SW480 (cell line): ENCODE measurements around the gene EP400.
"Not testable (repeated sequence)": the region's sequence is repeated elsewhere in the genome, so short reads cannot be mapped to it uniquely, and the experiment has no call there.

Source experiments
- DNase-seq: peaks from one replicate; pipeline ENCODE4 v3.0.0-alpha.2; 2016; ENCODE audit warnings: low spot score

The EP400 gene

GRCh38 chr12:132094269-132094891, 144.6 kb downstream of the EP400 start:
- no peak for DNase-seq

- no peak for DNase-seq
Observed at GRCh38 chr12:132095520-132096409, 146.0 kb downstream of the EP400 start.

- no peak for DNase-seq
Observed at GRCh38 chr12:132099739-132100138, 150.0 kb downstream of the EP400 start.

- DNase-seq = no peak
Observed at GRCh38 chr12:132100306-132101065, 150.7 kb downstream of the EP400 start.

- DNase-seq = no peak
Observed at GRCh38 chr12:132102297-132102696, 152.6 kb downstream of the EP400 start.

GRCh38 chr12:132103072-132103471, 153.3 kb downstream of the EP400 start:
- DNase-seq = not testable (repeated sequence)

GRCh38 chr12:132103542-132104308, 154.0 kb downstream of the EP400 start:
- no peak for DNase-seq

GRCh38 chr12:132105467-132105866, 155.7 kb downstream of the EP400 start:
- no peak for DNase-seq

- no peak for DNase-seq
Observed at GRCh38 chr12:132106921-132107320, 157.2 kb downstream of the EP400 start.

- no peak for DNase-seq
Observed at GRCh38 chr12:132108211-132108832, 158.6 kb downstream of the EP400 start.

- no peak for DNase-seq
Observed at GRCh38 chr12:132109741-132110140, 160.0 kb downstream of the EP400 start.

GRCh38 chr12:132110677-132111076, 160.9 kb downstream of the EP400 start:
- no peak for DNase-seq

- DNase-seq = no peak
Observed at GRCh38 chr12:132111654-132112304, 162.0 kb downstream of the EP400 start.

GRCh38 chr12:132114667-132115066, 164.9 kb downstream of the EP400 start:
- DNase-seq = no peak

- DNase-seq = no peak
Observed at GRCh38 chr12:132115500-132115899, 165.8 kb downstream of the EP400 start.

GRCh38 chr12:132116709-132117557, 167.2 kb downstream of the EP400 start:
- no peak for DNase-seq

- no peak for DNase-seq
Observed at GRCh38 chr12:132117558-132117875, 167.8 kb downstream of the EP400 start.

- no peak for DNase-seq
Observed at GRCh38 chr12:132118876-132119275, 169.1 kb downstream of the EP400 start.

- DNase-seq = no peak
Observed at GRCh38 chr12:132121283-132121682, 171.5 kb downstream of the EP400 start.
